Measurements from ENCODE around the gene NHP2.

GRCh38 chr5:178152491-178153444 is 917 bp downstream of the NHP2 start:
- TF ChIP-seq CTCF (IDR thresholded peaks at IDR 0.05) (no peak), POLR2A (IDR thresholded peaks at IDR 0.05) (no peak)
